NCI-H774 (cell line): ENCODE measurements around the gene IL7R.

Experiments
- DNase-seq: peaks from one replicate; lab custom pipeline; 2025; lab: John Stamatoyannopoulos, UW

IL7R gene

GRCh38 chr5:35908228-35908627, 51.5 kb downstream of the IL7R start:
- DNase-seq = no peak

GRCh38 chr5:35908814-35909213, 52.1 kb downstream of the IL7R start:
- DNase-seq = no peak

GRCh38 chr5:35919191-35919590, 62.5 kb downstream of the IL7R start:
- no peak for DNase-seq

- DNase-seq = no peak
These were observed 64.2 kb downstream of the IL7R start for GRCh38 chr5:35920890-35921289.

- DNase-seq = no peak
These were observed 65.2 kb downstream of the IL7R start for GRCh38 chr5:35921930-35922329.

- DNase-seq = no peak
These were observed 65.8 kb downstream of the IL7R start for GRCh38 chr5:35922468-35922867.

GRCh38 chr5:35924122-35924949, 67.6 kb downstream of the IL7R start:
- DNase-seq = no peak

GRCh38 chr5:35924950-35925722, 68.4 kb downstream of the IL7R start:
- DNase-seq = peak; percentile 67

GRCh38 chr5:35926389-35927051, 69.8 kb downstream of the IL7R start:
- peak; percentile 55 for DNase-seq
